HG03060 (cell line): ENCODE results near the gene METTL5.
"Not testable (repeated sequence)": the region's sequence is repeated elsewhere in the genome, so short reads cannot be mapped to it uniquely, and the experiment has no call there.

ENCODE experiments used
- ATAC-seq: cut with Tn5 transposase; IDR thresholded peaks from one replicate; pipeline ENCODE4 v1.9.1; 2021; ENCODE audit warnings: low read depth, moderate number of reproducible peaks; ENCODE audit not compliant: unreplicated experiment

The METTL5 gene

DNA sequence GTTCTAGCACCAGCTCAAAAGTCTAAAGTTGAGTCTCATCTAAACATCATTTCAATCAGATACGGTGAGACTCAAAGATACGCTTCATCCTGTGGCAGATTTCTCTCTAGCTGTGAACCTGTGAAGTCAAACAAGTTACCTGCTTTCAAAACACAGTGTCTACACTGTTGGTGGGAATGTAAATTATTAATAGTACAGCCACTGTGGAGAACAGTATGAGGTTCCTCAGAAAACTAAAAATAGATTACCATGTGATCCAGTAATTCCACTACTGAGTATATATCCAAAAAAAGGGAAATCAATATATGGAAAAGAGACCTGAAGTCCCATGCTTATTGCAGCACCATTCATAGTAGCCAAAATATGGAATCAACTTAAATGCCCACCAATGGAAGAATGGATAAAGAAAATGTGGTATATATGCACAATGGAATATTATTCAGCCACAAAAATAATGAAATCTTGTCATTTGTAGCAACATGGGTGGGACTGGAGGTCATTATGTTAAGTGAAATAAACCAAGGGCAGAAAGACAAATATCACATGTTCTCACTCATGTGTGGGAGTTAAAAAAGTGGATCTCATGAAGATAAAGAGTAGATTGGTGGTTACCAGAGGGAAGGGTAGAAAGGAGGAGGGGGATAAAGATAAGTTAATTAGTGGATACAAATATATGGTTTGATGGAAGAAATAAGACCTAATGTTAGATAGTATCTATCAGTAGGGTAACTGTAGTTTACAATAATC lies 14.2 kb upstream of the METTL5 start:
- no peak for ATAC-seq

GRCh38 chr2:169834401-169834800 lies 9.7 kb upstream of the METTL5 start:
- ATAC-seq: no peak

DNA sequence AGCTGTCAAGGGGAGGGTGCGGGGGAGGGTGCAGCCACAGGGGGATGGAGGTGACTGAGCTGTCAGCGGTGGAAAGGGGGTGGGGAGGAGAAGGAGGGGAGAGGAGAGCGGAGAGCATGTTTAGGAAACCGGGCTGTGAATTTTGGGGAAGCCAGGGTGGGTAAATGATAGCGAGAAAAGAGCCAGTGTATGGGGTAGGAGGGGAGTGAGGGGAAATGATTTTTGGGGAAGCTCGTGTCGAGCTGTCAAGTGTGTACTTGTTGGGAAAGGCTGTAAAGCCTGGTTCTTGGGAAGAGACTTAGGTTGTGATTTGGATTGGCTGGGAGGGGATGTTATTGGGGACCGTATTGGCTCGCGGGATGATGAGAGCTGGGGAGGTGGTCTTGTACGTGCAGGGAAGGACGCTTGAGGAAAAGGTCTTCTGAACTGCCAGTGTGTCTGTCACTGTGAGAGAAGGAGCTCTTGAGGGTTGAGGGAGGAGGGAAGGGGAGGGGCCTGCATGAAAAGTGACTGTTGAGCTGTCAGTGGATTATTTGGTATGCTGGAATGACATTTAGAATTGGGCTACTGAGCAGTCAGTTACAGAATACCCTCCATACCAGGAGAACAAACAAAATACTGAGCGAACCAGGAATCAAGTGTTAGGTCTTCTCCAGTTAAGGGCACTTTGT lies 3.6 kb upstream of the METTL5 start:
- ATAC-seq: no peak

DNA sequence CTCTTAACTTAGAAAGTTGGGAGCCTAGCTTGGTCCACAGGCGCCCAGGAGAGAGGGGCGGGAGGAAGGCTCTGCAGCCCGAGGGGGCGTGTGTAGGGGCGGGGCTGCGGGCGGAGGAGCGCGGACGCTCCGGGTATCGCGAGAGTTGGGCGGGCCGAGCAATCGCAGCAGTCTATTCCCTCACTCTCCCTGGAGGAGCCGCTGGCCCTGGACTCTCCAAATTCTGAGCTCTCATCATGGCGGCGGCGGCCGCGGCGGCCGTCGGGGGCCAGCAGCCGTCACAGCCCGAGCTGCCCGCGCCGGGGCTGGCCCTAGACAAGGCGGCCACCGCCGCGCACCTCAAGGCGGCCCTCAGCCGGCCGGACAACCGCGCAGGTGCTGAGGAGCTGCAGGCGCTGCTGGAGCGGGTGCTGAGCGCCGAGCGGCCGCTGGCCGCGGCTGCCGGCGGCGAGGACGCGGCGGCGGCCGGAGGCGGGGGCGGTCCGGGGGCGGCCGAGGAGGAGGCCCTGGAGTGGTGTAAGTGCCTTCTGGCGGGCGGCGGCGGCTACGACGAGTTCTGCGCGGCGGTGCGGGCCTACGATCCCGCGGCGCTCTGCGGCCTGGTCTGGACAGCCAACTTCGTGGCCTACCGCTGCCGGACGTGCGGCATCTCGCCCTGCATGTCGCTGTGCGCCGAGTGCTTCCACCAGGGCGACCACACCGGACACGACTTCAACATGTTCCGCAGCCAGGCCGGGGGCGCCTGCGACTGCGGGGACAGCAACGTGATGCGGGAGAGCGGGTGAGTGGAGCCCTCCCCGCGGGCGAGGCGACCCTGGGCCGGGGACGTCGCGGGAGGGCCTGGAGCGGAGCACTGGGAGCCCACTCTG lies 2.8 kb upstream of the METTL5 start, which contains the start of gene UBR3:
UBR3 (plus strand) TSS at position 183 of the 869 bp plus-strand sequence; CDS start at position 237, 54 bp downstream.
- peak; percentile 67 for ATAC-seq

- ATAC-seq: no peak
Measured at GRCh38 chr2:169823996-169824372, 721 bp downstream of the METTL5 start.

- no peak for ATAC-seq
Measured at GRCh38 chr2:169822785-169823392, 1.8 kb downstream of the METTL5 start.

DNA sequence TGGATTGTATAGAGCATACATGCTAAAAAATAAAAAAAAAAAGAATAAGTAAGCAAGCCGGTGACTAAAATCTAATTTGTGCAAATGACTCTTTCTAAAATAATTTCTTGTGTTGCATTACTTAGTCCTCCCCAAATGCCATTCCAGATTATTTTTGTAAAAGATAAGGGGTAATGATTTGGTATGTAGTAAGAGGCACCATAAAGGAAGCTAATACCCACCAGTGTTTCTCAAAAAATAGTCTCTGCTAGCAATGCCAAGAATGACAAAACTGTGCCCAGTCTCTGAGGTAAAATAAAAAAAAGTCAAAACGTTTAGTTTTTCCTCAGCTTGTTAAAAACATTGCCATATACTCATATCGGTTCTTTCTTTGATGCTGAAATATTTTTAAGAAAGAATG lies 2.7 kb downstream of the METTL5 start:
- ATAC-seq: no peak

- ATAC-seq: not testable (repeated sequence)
Measured at GRCh38 chr2:169820101-169820500, 4.6 kb downstream of the METTL5 start.

GRCh38 chr2:169819106-169819505 lies 5.6 kb downstream of the METTL5 start:
- no peak for ATAC-seq

GRCh38 chr2:169818241-169818640 lies 6.5 kb downstream of the METTL5 start:
- no peak for ATAC-seq

GRCh38 chr2:169817369-169817768 lies 7.3 kb downstream of the METTL5 start:
- not testable (repeated sequence) for ATAC-seq

DNA sequence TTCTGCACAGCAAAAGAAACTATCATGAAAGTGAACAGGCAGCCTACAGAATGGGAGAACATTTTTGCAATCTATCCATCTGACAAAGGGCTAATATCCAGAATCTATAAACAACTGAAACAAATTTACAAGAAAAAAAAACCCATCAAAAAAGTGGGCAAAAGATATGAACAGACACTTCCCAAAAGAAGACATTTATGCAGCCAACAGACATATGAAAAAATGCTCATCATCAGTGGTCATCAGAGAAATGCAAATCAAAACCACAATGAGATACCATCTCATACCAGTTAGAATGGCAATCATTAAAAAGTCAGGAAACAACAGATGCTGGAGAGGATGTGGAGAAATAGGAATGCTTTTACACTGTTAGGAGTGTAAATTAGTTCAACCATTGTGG lies 7.7 kb downstream of the METTL5 start:
- not testable (repeated sequence) for ATAC-seq

DNA sequence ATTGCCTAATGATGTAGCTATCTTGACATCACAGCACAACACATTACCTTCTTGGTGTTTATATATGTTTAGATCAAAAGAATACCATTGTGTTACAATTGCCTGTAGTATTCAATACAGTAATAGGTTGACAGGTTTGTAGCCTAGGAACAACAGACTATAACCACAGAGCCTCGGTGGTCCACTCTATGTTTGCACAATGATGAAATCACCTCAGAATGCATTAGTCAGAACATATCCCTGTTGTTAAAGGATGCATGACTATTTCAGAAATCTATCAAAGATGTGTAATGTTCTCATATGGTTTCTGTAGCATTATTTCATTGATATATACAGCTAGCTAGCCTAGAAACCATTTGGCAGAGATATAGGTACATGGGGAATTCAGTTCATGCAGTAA lies 8.9 kb downstream of the METTL5 start:
- no peak for ATAC-seq

DNA sequence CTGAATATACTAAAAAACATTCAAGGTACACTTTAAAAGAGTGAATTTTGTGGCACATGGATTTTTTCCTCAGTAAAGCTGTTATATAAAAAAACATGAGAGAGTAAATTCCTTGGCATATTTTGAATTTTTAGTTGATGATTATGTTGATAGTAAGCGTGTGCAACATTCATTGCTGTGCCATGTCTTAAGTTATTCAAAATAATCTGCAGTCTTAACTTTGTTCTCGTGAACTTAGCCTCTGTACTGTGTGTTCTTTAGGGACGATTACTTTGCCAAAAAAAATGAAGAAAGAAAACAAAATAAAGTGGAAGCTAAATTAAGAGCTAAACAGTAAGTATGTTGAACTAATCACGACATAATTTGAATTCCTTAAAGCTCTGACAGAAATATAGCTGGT lies 16.5 kb downstream of the METTL5 start:
- ATAC-seq: no peak

DNA sequence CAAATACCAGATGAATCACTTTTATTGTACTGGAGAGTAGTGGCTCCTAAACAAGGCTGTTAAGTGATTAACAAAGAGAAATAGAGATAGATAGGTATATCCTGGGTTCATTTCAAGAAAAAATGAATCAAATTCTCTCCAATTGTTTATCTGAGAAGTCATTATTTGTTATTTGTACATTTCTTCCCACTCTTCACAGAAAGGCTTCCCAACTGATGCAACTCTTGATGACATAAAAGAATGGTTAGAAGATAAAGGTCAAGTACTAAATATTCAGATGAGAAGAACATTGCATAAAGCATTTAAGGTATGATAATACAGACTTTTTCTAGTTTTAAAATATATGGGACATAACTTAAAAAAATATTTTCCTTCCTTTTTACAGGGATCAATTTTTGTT lies 18.1 kb downstream of the METTL5 start:
- ATAC-seq: no peak

GRCh38 chr2:169803480-169803879 lies 21.2 kb downstream of the METTL5 start:
- ATAC-seq: no peak

DNA sequence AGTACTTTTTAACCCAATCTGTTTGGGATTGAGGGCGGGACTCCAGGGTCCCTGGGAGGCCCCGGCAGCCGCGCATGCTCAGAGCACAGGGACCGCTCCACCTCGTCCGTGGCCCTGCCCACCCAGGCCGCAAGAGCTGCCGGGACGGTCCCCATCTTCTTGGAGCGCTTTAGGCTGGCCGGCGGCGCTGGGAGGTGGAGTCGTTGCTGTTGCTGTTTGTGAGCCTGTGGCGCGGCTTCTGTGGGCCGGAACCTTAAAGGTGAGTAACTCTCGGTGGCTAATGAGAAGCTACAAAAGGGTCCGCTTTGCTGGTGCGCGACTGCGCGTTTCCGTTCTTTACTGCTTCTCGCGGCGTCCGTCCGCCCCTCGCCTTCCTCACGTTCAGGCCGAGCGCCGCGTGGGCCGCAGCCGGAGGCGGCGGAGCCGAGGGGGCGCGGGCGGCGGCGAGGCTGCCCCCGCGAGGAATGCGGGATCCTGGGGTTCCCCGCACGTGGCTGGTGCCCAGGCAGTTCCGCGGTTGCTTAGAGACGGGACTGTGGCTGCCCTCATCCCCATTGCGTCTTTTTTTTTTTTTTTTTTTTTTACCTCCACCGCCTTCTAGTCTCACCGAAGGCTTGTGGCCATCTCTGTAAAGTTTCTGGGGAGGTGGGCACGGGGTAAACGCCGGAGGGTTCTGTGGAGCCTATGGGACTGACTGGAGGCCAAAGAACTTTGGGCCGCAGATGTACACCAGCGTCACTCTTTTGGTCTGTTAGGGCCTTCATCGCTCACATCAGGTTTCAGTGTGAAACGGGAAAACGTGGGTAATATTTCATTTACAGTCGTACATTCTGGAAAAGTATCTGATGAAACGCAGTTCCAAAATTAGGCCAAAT lies 25.8 kb downstream of the METTL5 start, which contains the start of gene SSB:
SSB (plus strand) TSS at position 154 of the 875 bp plus-strand sequence. CDS start 2,090 bp downstream, outside the sequence.
- ATAC-seq: peak; percentile 76

DNA sequence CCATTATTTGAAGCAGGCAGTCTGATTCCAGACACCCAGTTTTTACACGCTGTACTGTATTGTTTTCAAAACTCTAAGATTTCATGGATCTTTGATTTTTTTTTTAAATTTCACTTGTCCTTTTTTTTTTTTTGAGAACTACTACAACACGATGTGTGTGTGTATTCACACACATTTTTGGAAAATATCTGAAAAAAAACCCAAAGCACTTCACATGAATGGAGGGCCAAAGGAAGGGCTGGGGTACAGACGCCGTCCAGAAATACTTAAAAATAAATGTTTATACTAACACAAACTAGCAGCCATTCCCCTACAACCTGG lies 26.3 kb downstream of the METTL5 start:
- ATAC-seq: no peak

DNA sequence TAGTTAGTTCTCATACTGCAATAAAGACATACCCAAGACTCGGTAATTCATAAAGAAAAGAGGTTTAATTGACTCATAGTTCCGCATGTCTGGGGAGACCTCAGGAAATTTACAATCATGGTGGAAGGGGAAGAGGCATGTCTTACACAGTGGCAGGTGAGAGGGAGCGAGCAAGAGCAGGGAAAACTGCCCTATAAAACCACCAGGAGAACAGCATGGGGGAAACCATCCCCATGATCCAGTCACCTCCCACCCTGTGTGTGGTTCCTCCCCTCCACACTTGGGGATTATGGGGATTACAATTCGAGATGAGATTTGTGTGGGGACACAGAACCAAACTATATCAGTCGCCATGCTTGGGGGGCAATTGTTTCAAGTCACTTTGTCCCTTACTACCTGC lies 27.1 kb downstream of the METTL5 start:
- no peak for ATAC-seq

DNA sequence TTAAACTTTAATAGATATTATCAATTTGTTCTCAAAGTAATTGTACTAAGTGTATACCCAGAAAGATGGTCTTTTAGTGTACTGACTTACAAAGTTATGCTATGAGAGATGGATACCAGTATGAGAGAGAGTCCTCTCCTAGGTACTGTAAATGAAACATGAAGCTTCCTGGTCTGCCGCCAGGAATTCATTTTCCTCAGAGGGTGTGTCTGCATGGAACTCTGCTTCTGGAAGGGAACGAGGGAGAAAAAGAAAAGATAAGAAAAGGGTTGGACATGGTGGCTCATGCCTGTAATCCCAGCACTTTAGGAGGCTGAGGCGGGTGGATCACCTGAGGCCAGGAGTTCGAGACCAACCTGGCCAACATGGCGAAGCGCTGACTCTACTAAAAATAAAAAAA lies 28.3 kb downstream of the METTL5 start:
- no peak for ATAC-seq
